Embryonic facial prominence (tissue), 1 donor: ENCODE data around the gene SPDYE17.
"Not testable (repeated sequence)": the region's sequence is repeated elsewhere in the genome, so short reads cannot be mapped to it uniquely, and the experiment has no call there.

Experiments used
- DNase-seq: peaks from one replicate; pipeline ENCODE4 v3.0.0-alpha.2; 2016; ENCODE audit errors: extremely low spot score

The SPDYE17 gene, protein sequence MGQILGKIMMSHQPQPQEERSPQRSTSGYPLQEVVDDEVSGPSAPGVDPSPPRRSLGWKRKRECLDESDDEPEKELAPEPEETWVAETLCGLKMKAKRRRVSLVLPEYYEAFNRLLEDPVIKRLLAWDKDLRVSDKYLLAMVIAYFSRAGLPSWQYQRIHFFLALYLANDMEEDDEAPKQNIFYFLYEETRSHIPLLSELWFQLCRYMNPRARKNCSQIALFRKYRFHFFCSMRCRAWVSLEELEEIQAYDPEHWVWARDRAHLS

DNA sequence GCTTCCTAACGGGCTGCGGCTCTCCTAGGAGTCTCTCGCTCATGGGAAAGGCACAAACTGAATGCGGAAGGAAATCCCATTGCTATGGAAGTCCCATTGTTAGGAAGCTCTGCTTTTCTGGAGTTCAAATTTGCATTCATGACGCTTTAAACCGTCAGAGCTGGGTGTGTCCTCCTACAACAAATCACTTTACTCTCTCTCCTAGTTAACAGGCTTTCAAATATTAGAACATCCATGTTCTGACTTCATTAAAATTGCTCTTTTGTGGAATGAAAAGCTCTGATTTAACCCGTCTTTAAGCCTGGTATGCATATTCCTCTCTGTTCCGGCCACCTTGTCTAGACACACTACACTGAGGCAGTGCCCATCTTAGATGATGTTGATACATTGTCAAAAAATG is at the start of gene SPDYE17:
Gene SPDYE17 (minus strand): TSS at position 101 of the 400 bp plus-strand sequence. CDS start 1,791 bp downstream, outside the sequence.
- not testable (repeated sequence) for DNase-seq

DNA sequence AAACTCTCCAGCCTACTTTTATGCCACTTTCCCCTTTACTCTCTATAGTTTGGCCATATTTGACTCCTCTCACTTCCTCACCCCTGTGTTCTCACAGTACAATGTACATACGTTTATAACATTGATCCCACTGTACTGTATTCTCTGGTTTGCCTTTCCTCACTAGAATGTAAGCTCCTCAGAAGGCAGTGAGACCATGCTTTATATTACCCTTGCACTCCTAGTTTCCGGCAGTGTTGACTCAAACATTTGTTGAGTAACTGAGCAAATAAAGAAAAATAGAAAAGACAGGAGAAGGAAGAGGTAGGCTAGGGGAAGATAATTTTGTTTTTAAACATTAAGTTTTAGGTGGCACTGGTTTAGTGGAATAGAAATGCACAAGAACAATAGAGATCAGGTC is 48.1 kb upstream of the SPDYE17 start:
- DNase-seq, result not testable (repeated sequence)

DNA sequence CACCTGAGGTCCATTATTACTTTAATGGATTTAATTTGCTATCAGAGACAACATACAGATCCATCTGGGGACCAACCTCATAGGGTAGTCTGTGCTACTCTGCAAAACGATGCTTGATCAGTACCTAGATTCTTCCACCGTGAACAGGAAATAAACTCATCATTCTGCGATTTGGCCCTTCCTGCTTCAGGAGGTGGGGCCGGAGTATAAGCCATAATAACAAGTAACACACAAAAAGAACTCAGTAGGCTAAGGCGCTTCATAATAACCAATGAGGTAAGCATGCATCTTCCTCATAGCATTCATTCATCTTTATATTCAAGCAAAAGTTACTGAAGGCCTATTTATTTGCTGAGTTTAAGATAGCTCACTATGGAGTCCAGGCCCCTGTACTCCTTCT is 47.5 kb upstream of the SPDYE17 start:
- not testable (repeated sequence) for DNase-seq

DNA sequence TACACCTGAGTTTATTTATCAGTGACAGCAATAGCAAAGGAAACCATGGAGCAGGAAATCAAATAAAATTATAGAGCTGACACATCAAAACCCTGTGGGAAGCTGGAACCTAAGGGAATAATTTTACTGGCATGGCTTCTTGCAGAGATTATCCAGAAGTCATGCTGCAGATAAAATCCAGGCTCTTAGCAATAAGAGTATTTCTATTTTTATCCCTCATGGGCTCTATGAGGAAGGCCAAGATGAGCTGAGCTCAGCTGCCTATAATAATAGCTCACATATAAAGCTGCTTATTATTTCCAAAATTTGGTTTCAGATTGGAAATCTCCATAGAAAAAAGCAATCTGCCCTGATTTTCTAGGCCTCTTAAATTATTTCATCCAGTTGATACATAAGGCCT is 47.0 kb upstream of the SPDYE17 start:
- DNase-seq, result not testable (repeated sequence)

DNA sequence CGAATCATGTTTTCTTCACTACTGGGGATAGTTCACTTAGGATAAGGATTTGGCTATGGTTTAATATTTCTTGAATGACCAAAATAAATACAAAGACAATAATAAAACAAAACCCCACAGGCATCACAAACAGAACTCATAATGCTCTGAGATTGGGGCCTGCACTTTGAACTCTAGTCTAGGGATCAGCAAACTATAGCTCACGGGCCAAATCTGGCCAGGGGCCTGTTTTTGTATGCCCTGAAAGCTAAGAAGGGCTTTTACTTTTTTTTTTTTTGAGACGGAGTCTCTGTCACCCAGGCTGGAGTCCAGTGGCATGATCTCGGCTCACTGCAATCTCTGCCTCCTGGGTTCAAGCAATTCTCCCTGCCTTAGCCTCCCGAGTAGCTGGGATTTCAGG is 44.9 kb upstream of the SPDYE17 start:
- not testable (repeated sequence) for DNase-seq

DNA sequence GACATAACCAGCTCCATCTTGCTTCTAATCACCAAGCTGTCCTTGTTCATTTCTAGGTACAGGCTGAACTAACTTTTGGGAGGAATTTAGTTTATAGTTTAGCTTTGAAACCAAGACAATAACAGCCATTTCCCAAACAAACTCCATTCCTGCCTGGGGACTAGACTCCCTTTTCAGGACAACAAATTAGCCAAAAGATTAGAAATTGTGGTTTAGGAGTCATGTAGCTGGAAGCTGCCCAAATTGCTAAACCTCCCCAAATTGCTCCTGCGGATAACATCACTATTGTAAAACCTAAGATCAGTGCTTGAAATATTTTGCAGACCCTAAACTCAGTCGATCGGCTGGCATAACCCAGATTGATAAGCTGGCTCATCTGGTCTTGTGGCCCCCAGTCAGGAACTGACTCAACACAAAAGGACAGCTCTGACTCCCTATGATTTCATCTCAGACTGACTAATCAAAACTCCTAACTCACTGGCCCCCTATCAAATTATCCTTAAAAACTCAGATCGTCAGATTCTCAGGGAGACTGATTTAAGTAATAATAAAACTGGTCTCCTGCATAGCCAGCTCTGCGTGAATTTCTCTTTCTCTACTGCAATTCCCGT is 42.7 kb upstream of the SPDYE17 start:
- DNase-seq, result not testable (repeated sequence)

DNA sequence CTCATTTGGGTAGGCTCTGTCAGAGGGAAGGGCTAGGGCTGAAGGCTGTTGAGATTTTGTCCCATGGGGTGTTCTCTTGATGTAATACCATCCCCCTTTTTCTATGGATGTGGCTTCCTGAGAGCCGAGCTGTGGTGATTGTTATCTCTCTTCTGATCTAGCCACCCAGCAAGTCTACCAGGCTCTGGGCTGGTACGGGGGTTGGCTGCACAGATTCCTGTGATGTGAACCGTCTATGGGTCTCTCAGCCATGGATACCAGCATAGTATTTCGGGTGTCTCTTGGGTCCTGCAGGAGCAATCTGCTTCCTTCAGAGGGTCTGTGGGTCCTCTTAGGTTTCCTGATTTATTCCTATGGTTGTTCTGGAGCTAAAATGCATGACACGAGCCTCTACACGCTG is 38.9 kb upstream of the SPDYE17 start:
- DNase-seq, result not testable (repeated sequence)

DNA sequence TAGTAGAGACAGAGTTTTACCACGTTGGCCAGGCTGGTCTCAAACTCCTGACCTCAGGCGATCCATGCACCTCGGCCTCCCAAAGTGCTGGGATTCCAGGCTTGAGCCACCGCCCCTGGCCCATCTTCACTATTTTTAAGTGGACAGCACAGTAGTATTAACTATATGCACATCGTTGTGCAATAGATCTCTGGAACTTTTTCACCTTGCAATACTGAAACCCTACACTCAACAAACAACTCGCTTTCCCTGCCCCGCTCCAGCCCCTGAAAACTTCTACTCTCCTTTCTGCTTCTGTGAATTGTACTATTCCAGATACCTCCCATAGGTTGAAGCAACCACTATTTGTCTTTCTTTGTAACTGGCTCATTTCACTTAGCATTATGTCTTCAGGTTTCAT is 33.7 kb upstream of the SPDYE17 start:
- not testable (repeated sequence) for DNase-seq

DNA sequence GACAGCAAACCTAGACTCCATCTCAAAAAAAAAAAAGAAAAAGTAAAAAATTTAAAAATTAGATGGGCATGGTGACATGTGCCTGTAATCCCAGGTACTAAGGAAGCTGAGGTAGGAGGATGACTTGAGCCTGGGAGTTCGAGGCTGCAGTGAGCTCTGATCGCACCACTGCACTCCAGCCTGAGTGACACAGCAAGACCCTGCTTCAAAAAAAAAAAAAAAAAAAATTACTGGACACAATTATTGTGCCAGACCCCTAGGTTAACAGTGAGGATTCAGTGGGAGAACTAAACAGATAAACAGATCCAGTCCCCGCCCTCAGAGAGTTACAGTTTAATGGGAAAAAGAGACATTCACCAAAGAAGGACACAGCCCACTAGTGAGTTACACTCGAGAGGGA is 31.6 kb upstream of the SPDYE17 start:
- DNase-seq, result not testable (repeated sequence)

DNA sequence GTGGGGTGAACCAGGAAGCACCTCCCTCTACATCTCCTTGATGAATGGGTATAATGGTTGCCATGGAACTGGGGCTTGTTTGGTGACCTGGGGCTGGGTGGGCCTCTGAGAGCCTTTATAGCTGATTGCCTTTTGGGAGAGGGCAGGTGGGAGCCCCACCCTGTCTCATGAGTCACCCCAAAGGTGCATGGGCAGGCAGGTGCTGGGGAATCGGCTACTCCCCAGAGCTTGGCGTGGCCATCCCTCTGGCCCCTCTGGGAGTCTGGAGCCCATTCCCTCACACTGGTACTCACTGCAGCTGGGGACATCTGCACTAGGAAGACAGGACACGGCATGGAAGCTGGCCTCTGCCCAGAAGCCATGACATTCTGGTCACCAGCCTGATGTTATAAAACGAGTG is 30.4 kb upstream of the SPDYE17 start, which contains the start of gene SPDYE18:
Gene SPDYE18 (minus strand): TSS at position 2 of the 400 bp plus-strand sequence. CDS start 2,046 bp downstream, outside the sequence.
- not testable (repeated sequence) for DNase-seq

DNA sequence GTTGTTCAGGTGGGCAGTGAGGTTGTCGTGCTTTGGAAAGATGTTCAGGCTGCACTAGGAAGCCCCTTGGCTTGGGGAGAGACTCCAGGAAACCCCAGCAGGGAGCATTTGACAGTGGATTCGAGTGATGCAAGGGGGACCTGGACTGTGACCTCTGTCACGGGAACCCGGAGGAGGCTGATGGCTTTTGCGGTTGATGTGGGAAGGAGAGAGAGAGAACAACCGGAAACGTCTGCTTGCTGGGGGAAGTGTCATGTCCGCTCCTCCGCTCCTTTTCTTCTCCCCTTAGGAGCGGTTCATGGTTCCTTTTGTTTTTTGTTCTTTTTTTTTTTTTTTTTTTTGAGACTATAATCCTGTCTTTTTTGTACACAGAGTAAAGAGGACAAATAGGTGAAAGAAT is 5.8 kb downstream of the SPDYE17 start:
- DNase-seq, result not testable (repeated sequence)

DNA sequence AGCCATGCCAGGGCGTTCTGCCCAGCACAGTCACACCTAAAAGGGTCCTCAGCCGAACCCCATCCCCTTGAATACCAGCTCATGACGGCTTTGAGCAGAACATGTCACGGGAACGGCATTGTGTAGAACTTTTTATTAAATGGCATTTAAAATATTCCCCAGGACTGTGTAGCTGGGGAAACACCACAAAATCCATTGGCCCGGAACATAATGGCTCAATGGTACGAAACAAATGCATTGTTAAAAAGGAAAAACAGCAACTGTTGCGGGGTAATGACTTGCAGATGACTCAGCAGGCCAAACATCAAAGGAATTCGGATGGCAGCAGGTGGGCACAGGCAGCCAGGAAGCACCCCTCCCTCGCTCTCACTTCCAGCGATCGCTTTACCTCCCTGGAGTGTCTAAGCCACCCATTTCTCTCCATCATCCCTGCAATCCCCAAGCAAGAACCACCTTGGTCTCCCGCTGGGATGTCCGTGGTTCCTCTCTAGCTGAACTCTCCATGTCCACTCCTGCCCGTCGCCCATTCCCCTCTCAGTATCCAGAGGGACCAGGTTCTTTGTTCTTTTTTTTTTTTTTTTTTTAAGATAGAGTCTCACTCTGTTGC is 22.0 kb downstream of the SPDYE17 start:
- not testable (repeated sequence) for DNase-seq

DNA sequence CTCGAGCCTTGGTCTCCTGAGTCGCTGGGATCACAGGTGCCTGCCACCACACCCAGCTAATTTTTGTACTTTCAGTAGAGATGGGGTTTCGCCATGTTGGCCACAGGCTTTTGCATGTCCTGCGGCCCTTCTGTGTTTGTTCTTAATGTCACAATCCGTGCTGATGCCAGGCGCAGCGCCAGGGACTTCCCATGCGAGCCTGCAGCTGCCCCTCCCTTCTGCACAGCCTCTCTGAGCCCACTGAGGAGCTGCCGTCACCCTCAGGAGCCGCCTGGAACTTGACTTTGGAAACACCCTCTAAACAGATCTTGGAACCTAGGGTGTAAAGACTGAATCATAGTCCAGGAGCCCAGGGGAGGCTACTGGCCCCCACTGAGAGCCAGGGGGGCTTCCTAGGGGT is 24.2 kb downstream of the SPDYE17 start:
- not testable (repeated sequence) for DNase-seq

DNA sequence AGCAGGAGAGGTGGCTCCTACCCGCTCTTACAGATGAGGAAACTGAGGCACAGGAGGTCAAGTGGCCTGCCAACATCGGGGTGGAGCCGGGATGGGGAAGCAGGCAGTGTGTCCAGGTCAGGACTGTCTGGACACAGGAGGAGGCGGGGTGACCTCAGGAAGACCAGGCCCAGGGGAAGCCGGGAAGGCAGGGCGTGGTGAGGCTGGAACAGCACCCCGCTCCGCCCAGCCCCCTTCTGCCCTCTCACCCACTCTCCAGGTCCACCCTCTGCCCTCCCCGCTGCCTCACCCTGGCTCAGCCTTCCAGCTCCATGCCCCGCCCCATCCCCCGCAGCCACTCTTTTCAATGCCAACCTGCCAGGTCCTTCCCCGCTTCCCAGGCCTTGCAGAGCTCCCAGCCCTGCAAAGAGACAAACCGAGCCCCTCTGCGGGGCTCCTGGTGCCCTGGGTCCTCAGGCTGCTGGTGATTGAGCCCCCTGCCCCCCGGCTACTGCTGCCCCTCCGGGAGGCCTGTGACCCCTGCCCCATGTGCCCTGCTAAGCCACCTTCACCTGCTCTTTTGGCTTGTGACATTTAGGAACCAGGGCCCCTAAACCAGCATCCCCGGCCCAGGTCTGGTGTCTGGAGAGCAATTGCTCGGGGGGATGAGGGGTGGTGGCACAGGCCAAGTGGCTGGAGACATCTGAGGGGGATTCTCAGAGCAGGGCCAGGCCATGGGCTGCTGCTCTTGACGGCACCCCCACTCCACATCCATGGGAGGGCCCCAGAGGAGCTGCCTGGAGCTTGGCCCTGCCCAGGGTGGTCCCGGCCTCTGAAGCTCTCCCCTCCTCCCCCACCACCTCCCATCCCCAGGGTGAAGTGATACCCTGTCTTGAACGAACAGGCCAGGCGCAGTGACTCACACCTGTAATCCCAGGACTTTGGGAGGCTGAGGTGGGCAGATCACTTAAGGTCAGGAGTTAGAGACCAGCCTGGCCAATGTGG is 25.7 kb downstream of the SPDYE17 start:
- DNase-seq, result not testable (repeated sequence)

DNA sequence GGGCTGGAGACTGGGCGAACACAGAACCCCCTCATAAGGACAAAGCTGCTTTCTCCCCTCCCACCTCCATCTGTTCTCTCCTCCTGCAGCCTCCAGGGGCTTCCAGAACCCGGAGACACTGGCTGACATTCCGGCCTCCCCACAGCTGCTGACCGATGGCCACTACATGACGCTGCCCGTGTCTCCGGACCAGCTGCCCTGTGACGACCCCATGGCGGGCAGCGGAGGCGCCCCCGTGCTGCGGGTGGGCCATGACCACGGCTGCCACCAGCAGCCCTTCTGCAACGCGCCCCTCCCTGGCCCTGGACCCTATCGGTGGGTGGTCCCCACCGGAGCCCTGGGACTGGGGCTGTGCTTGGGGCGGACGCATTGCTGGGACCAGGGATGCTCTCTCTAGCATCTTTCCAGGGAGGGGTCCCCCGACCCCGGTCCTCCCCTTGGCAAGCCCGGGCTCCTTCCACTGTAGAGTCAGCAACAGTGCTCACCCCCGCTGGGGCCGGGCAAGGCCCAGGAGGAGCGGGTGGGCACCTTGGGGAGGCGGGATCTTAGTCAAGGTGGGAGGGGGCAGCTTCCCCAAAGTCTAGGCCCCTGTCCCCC is 26.6 kb downstream of the SPDYE17 start:
- DNase-seq, result not testable (repeated sequence)

DNA sequence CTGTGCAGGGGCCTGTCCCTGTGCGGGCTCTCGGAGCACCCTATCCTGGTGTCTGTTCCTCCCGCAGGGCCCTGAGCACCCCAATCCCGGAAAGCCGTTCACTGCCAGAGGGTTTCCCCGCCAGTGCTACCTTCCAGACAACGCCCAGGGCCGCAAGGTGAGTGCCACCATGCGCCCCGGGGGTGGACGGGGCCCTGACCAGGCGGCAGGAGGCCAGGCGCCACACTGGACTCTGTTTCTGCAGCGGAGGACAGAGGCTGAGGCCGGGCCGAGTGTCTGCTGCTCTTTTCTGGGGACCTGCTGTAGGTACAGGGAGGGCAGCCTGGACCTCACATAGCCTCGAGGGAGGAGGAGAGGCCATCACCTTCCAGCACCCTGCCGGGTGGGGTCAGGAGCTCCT is 28.0 kb downstream of the SPDYE17 start:
- not testable (repeated sequence) for DNase-seq

DNA sequence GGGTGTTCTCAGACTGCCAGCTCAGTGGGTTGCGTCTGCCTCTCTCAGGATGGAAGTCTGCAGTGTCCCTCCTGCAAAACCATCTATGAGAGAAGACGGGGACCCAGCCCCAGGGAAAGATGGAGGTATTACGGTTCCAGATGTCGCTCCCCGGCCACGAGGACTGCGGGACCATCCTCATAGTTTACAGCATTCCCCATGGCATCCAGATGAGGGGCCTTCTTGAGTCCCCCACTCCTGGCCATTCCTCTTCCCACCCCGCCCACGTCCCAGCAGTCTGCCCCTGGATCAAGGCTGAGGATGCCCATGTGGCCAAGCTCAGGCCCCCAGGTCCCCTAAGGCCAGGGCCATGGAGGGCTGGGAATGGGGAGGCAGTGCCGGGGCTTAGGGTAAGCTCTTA is 28.9 kb downstream of the SPDYE17 start:
- DNase-seq, result not testable (repeated sequence)

DNA sequence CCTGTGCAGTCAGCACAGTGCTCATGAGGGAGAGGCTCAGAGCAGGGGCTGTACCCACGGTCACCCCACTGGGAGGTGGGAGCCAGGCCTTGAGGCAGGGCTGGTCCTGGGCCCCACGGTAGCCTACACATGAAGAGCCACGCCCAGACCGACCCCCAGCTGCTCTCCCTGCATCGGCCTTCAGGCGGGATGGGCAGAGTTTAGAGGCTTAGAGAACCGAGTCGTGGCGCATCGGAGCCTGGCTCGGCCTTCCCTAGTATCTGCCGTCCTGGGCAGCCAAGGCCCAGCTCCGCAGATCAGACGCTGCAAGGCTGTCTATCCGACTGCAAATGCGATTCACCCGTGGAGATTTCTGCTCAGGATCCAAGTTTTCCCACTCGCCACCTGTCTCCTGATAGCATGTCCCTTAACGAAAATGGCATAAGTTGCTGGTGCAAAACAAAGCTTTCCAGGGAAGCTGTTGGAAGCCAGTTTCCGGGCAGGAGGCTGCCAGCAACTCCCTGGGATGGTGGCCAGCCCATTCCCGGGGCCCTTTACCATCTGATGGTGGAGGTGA is 29.4 kb downstream of the SPDYE17 start:
- not testable (repeated sequence) for DNase-seq

DNA sequence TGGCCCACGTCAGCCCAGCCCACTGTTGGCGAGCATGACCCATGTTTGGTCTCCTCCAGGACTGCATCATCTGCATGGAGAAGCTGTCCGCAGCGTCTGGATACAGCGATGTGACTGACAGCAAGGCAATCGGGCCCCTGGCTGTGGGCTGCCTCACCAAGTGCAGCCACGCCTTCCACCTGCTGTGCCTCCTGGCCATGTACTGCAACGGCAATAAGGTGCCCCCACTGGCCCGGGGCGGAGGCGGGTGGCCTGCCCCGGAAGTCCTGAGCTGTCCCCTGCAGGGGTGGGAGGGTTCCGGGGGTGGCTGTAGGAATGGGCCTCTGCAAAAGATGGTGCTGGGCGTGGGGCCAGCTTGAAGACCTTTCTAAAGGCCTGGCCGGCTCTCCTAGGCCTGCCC is 30.1 kb downstream of the SPDYE17 start:
- not testable (repeated sequence) for DNase-seq

DNA sequence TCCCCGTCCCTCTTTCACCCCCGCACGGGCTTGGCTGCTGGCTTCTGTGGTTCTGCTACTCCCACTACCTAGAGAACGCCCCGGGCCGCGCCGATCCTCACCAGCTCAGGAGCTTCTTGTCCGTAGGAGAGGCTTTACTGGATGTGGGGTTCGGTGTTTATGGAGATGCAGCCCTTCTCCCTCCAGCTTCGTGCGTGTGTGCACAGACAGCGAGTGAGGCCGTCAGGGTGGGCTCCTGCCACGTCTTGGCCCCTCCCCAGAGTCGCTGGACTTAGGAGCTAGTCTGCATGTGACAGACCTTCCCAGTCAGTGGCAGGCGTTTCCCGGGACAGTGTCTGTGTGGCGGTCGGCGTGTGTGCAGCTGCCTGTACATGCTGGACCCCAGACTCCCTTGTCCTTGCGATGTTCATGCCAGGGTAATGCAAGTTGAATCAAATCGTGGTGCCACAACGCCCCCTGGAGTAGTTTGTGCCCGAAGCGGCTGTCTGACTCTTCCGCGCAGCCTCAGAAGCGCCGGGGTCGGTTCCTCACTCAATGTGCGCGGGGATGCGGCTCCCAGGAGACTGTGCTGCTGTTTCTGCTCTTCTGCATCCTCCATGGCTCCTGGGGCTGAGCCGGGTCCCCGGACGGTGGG is 32.6 kb downstream of the SPDYE17 start:
- DNase-seq, result not testable (repeated sequence)
